NCI-H1417 treated with DMSO at 0.1 percent for 48 hours (cell line): ENCODE results near the gene CD4.
A peak's percentile ranks its signal among the peaks of the same experiment; 100 is the strongest.
"Not testable (repeated sequence)": the region's sequence is repeated elsewhere in the genome, so short reads cannot be mapped to it uniquely, and the experiment has no call there.

Source experiments
- DNase-seq: peaks from one replicate; lab custom pipeline; 2025; lab: John Stamatoyannopoulos, UW

CD4 gene

GRCh38 chr12:6868211-6869048 lies 79.1 kb downstream of the CD4 start:
- no peak for DNase-seq

GRCh38 chr12:6869049-6870021 lies 80.0 kb downstream of the CD4 start:
- peak; percentile 8 for DNase-seq

- DNase-seq = not testable (repeated sequence)
Measured at GRCh38 chr12:6870304-6870703, 81.0 kb downstream of the CD4 start.
